Activated B cell treated with CpG ODN at 0.5 μM for 24 hours (primary cell): ENCODE measurements around the gene TNF. TPM values are rescaled to one million over a fixed set of nuclear protein-coding genes. Genes with fewer than 3 reads are reported as not detected.

Experiments used
- ATAC-seq: fragments of 200-7000 bp; cut with Tn5 transposase; one replicate; pipeline ENCODE4 v1.10.0; 2021; ENCODE audit warnings: low read depth, mild to moderate bottlenecking, moderate library complexity
- CTCF ChIA-PET: fragments of 350-600 bp; sonication (Branson Sonifier 250); formaldehyde crosslinking; loops from one replicate; lab custom pipeline; 2021; ENCODE audit warnings: antibody characterized with exemption; lab: Charles Lee
- POLR2A ChIA-PET: fragments of 350-600 bp; sonication (Branson Sonifier 250); formaldehyde crosslinking; loops from one replicate; lab custom pipeline; 2021; ENCODE audit warnings: antibody characterized with exemption; lab: Charles Lee
- DNase-seq: peaks from one replicate; pipeline ENCODE4 v3.0.0; 2022
- H3K27ac Mint-ChIP-seq: one replicate; pipeline ENCODE4 v1.8.0; 2020; ENCODE audit warnings: mixed read lengths
- H3K27me3 Mint-ChIP-seq: one replicate; pipeline ENCODE4 v1.8.0; 2021; ENCODE audit warnings: mixed read lengths
- H3K36me3 Mint-ChIP-seq: one replicate; pipeline ENCODE4 v1.8.0; 2021; ENCODE audit warnings: low read depth, mixed read lengths
- H3K4me1 Mint-ChIP-seq: one replicate; pipeline ENCODE4 v1.8.0; 2021; ENCODE audit warnings: mixed read lengths
- H3K4me3 Mint-ChIP-seq: one replicate; pipeline ENCODE4 v1.8.0; 2020; ENCODE audit warnings: mild to moderate bottlenecking, mixed read lengths
- H3K9me3 Mint-ChIP-seq: one replicate; pipeline ENCODE4 v1.8.0; 2020; ENCODE audit warnings: mixed read lengths
- CTCF ChIP-seq: fragments of 200-600 bp; IDR thresholded peaks from one replicate; pipeline ENCODE4 v1.8.0; 2022; ENCODE audit warnings: antibody characterized with exemption, mild to moderate bottlenecking
- intact Hi-C: fragments of 100-400 bp; cut with micrococcal nuclease; formaldehyde crosslinking; loops from one replicate; pipeline ENCODE4 v1.15.1; 2024
- total RNA-seq: library from RNA; stranded (reverse); gene quantifications from 2 replicates; pipeline ENCODE4 v1.2.3, GENCODE V29; 2022

TNF gene
- total RNA-seq, 1 donor from 2014 or later, result 139 TPM

GRCh38 chr6:31558631-31559500, 16.5 kb upstream of the TNF start:
- Mint-ChIP-seq H3K27me3 (no peaks in the 10 kb centered on the region), H3K9me3 (no peaks in the 10 kb centered on the region), H3K27ac (peak overlapping the region; percentile 94), H3K4me3 (peak overlapping the region; percentile 83), H3K4me1 (peaks cover 90% of the 10 kb centered on the region), H3K36me3 (peaks cover 20% of the 10 kb centered on the region)
- intact Hi-C loops, result loop anchor here (1.0 kb wide), 2 partner anchors 12 to 21 kb away; partner anchors contain the start of gene NFKBIL1
- POLR2A ChIA-PET, result interaction anchor here (0.6 to 9.2 kb wide), 17 partner anchors 8 to 304 kb away, joined by 3 to 580 read pairs (median 8); partner anchors contain the start of genes ABHD16A, ATP6V1G2, BAG6 and C6orf47
- CTCF ChIA-PET, result interaction anchor here (2.1 to 25.8 kb wide), 3 partner anchors 9 to 39 kb away, joined by 20 to 773 read pairs (median 611); partner anchors contain the start of genes LST1, LTA, LTB and NCR3
- peak; percentile 43 for ATAC-seq
- TF ChIP-seq CTCF, result no peak
- DNase-seq, result peak; percentile 58

- Mint-ChIP-seq H3K36me3 (peaks cover 21% of the 10 kb centered on the region), H3K27ac (peak overlapping the region; percentile 94), H3K4me1 (peaks cover 89% of the 10 kb centered on the region), H3K27me3 (no peaks in the 10 kb centered on the region), H3K9me3 (no peaks in the 10 kb centered on the region), H3K4me3 (peak overlapping the region; percentile 83)
- no peak for TF ChIP-seq CTCF
- ChIA-PET POLR2A (interaction anchor here (0.6 to 9.2 kb wide), 18 partner anchors 9 to 1412 kb away, joined by 3 to 580 read pairs (median 8); partner anchors contain the start of genes ABHD16A, ATP6V1G2, BAG6 and C6orf47), CTCF (interaction anchor here (1.0 to 25.8 kb wide), 4 partner anchors 9 to 38 kb away, joined by 3 to 773 read pairs (median 316); partner anchors contain the start of genes LST1, LTA, LTB and NCR3)
- DNase-seq (no peak), ATAC-seq (peak; percentile 5)
- intact Hi-C loops, result loop anchor here (1.0 kb wide), 2 partner anchors 12 to 21 kb away; partner anchors contain the start of gene NFKBIL1
Observed at GRCh38 chr6:31559606-31559957, 15.8 kb upstream of the TNF start.

DNA sequence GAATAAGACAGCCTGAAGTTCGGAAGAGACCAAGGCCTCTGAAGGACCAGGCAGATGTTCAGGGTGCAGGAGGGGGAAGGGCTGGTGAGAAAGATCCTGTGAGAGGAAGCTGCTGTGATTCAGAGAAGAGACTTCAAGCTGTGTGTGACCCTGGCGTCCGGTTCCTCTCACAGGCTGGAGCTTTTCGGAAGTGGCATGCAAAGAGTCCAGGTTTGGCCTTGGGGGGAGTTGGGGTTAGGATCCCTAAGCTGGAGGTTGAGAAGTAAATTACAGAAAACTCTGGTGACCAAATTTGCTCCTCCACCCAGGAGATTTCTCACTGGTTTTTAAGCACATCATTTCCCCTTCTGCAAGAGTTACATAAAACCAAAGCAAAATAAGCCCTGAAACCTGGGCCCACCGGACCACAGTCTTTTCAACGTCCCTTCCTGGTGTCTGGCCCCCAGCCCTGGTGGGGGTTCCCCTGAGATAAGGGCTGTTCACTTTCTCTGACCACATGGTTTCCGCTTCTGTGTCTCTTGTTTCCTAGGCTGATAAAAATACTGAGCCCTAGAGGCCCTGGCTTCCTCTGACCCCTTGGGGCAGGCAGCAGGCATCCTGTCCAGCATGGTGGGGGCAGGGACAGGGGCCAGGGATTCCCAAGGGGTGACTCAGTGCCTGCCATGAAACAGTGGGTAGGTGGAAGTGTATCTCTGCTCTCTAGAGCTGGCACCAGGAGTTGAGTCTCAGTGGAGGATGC, 15.2 kb upstream of the TNF start:
- no peak for TF ChIP-seq CTCF
- CTCF ChIA-PET, result interaction anchor here (1.0 to 25.8 kb wide), 4 partner anchors 10 to 38 kb away, joined by 3 to 773 read pairs (median 316); partner anchors contain the start of genes LST1, LTA, LTB and NCR3
- Mint-ChIP-seq H3K27me3 (no peaks in the 10 kb centered on the region), H3K9me3 (no peaks in the 10 kb centered on the region), H3K4me3 (peak overlapping the region; percentile 83), H3K36me3 (peaks cover 26% of the 10 kb centered on the region), H3K27ac (peak overlapping the region; percentile 94), H3K4me1 (peaks cover 90% of the 10 kb centered on the region)
- POLR2A ChIA-PET, result interaction anchor here (0.9 to 9.2 kb wide), 15 partner anchors 9 to 1412 kb away, joined by 3 to 580 read pairs (median 17); partner anchors contain the start of genes ATP6V1G2, BAG6, DDX39B and GPANK1
- intact Hi-C loops, result loop anchor here (1.0 to 10.0 kb wide), 7 partner anchors 8 to 1065 kb away; partner anchors contain the start of genes LTA, NFKBIL1 and PPP1R18
- peak; percentile 52 for DNase-seq
- peak; percentile 67 for ATAC-seq

GRCh38 chr6:31560697-31561058, 14.7 kb upstream of the TNF start:
- peaks cover 95% of the 10 kb centered on the region for H3K4me1 Mint-ChIP-seq
- no peaks in the 10 kb centered on the region for H3K9me3 Mint-ChIP-seq
- H3K4me3 Mint-ChIP-seq, result peak overlapping the region; percentile 83
- CTCF ChIA-PET, result interaction anchor here (1.0 to 25.8 kb wide), 4 partner anchors 10 to 37 kb away, joined by 3 to 773 read pairs (median 316); partner anchors contain the start of genes LST1, LTA, LTB and NCR3
- peaks cover 31% of the 10 kb centered on the region for H3K36me3 Mint-ChIP-seq
- no peaks in the 10 kb centered on the region for H3K27me3 Mint-ChIP-seq
- DNase-seq (no peak), ATAC-seq (no peak)
- intact Hi-C loops, result loop anchor here (1.0 to 10.0 kb wide), 5 partner anchors 8 to 1064 kb away; partner anchors contain the start of genes LTA and PPP1R18
- POLR2A ChIA-PET, result interaction anchor here (0.6 to 9.2 kb wide), 13 partner anchors 9 to 1467 kb away, joined by 4 to 580 read pairs (median 19); partner anchors contain the start of genes ATP6V1G2, BAG6, DDX39B and LST1
- H3K27ac Mint-ChIP-seq, result peak overlapping the region; percentile 94
- TF ChIP-seq CTCF, result no peak
